ENCODE data around the gene ROCK2.

Gene ROCK2

DNA sequence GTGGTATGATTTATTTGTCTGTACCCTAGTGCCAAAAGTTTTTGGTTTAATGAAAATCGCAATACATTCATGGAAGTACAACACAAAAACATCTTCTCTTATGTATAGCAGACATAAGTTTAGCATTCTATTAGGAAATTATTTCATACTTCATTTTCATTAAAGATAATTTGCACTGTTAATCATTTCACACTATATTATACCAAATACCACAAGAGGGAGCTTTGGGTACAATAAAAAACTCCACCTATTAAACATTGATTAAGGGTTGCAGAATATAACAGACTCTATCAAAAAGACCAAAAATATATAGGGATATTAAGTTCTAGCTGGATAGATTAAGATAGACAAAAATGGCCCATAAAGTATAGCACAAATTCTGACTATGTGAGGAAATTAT is 110.1 kb downstream of the ROCK2 start:
- TF ChIP-seq FOXP2 (optimal IDR thresholded peaks at IDR 0.05; ENCODE audit: borderline replicate concordance, extremely low read depth, extremely low read length, insufficient read depth) = no peak
- no peak for TF ChIP-seq SIN3A (IDR thresholded peaks at IDR 0.05; ENCODE audit: borderline replicate concordance, insufficient read depth, low read length)
- TF ChIP-seq POLR2AphosphoS5 (IDR thresholded peaks at IDR 0.05; ENCODE audit: low read depth, low read length) = no peak
- TF ChIP-seq, protein P1, sequence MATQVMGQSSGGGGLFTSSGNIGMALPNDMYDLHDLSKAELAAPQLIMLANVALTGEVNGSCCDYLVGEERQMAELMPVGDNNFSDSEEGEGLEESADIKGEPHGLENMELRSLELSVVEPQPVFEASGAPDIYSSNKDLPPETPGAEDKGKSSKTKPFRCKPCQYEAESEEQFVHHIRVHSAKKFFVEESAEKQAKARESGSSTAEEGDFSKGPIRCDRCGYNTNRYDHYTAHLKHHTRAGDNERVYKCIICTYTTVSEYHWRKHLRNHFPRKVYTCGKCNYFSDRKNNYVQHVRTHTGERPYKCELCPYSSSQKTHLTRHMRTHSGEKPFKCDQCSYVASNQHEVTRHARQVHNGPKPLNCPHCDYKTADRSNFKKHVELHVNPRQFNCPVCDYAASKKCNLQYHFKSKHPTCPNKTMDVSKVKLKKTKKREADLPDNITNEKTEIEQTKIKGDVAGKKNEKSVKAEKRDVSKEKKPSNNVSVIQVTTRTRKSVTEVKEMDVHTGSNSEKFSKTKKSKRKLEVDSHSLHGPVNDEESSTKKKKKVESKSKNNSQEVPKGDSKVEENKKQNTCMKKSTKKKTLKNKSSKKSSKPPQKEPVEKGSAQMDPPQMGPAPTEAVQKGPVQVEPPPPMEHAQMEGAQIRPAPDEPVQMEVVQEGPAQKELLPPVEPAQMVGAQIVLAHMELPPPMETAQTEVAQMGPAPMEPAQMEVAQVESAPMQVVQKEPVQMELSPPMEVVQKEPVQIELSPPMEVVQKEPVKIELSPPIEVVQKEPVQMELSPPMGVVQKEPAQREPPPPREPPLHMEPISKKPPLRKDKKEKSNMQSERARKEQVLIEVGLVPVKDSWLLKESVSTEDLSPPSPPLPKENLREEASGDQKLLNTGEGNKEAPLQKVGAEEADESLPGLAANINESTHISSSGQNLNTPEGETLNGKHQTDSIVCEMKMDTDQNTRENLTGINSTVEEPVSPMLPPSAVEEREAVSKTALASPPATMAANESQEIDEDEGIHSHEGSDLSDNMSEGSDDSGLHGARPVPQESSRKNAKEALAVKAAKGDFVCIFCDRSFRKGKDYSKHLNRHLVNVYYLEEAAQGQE (IDR thresholded peaks at IDR 0.05; ENCODE audit: insufficient read depth in 1 of 2, low read depth in 2 of 2, low read length in 2 of 2) = no peak

GRCh38 chr2:11228692-11229091 is 115.7 kb downstream of the ROCK2 start:
- TF ChIP-seq POLR2AphosphoS5 (IDR thresholded peaks at IDR 0.05; ENCODE audit: low read depth, low read length) (no peak), SIN3A (IDR thresholded peaks at IDR 0.05; ENCODE audit: borderline replicate concordance, insufficient read depth, low read length) (no peak), TAF1 (IDR thresholded peaks at IDR 0.05; ENCODE audit: borderline replicate concordance, insufficient read depth, low read length) (no peak), FOXP2 (optimal IDR thresholded peaks at IDR 0.05; ENCODE audit: borderline replicate concordance, extremely low read depth, extremely low read length, insufficient read depth) (no peak)

DNA sequence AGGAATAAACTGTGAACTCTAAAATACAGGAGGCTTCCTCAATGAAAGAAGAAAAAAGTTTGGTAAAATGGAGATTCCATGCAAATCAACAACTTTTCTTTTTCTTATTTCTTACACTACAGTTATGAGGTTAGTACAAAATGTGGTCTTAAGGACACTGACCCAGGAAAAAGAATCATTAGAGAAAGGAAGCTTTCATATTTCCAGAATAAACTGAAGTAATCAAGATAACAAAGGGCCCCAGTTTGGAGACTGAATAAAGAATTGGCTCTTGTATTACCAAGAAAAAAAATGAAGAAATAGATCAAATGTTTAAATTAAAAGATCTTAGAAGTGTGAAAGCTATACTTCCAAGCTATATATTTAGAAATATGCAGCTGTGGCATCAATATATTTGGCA is 116.8 kb downstream of the ROCK2 start:
- TF ChIP-seq TAF1 (IDR thresholded peaks at IDR 0.05; ENCODE audit: borderline replicate concordance, insufficient read depth, low read length) (no peak), SIN3A (IDR thresholded peaks at IDR 0.05; ENCODE audit: borderline replicate concordance, insufficient read depth, low read length) (no peak), POLR2AphosphoS5 (IDR thresholded peaks at IDR 0.05; ENCODE audit: low read depth, low read length) (no peak), FOXP2 (optimal IDR thresholded peaks at IDR 0.05; ENCODE audit: borderline replicate concordance, extremely low read depth, extremely low read length, insufficient read depth) (no peak)
- TF ChIP-seq, protein P1 (IDR thresholded peaks at IDR 0.05; ENCODE audit: insufficient read depth in 1 of 2, low read depth in 2 of 2, low read length in 2 of 2) = no peak

DNA sequence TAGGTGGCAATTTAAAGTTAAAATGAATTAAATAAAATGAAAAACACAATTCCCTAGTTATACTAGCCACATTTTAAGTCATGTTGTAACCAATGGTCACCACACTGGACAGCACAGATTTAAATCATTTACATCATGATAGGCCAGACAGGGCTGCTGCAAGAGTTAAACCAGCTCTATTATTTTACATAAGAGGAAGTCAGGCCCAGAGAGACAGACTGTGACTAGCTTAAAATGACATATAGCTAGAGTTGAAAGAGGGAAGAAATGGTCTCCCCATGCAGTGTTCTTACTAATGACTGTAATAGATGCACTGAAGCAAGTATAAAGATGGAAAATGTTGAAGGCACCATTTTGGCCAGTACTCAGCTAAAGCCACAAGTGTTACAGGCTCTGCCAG is 119.5 kb downstream of the ROCK2 start:
- TF ChIP-seq POLR2AphosphoS5 (IDR thresholded peaks at IDR 0.05; ENCODE audit: low read depth, low read length) = no peak
- TF ChIP-seq, protein P1 (IDR thresholded peaks at IDR 0.05; ENCODE audit: insufficient read depth in 1 of 2, low read depth in 2 of 2, low read length in 2 of 2) = no peak
- no peak for TF ChIP-seq FOXP2 (optimal IDR thresholded peaks at IDR 0.05; ENCODE audit: borderline replicate concordance, extremely low read depth, extremely low read length, insufficient read depth)
- TF ChIP-seq TAF1 (IDR thresholded peaks at IDR 0.05; ENCODE audit: borderline replicate concordance, insufficient read depth, low read length) = no peak
- no peak for TF ChIP-seq SIN3A (IDR thresholded peaks at IDR 0.05; ENCODE audit: borderline replicate concordance, insufficient read depth, low read length)

- TF ChIP-seq, protein P1 (IDR thresholded peaks at IDR 0.05; ENCODE audit: insufficient read depth in 1 of 2, low read depth in 2 of 2, low read length in 2 of 2) = no peak
- TF ChIP-seq POLR2AphosphoS5 (IDR thresholded peaks at IDR 0.05; ENCODE audit: low read depth, low read length) = no peak
- no peak for TF ChIP-seq TAF1 (IDR thresholded peaks at IDR 0.05; ENCODE audit: borderline replicate concordance, insufficient read depth, low read length)
- TF ChIP-seq SIN3A (IDR thresholded peaks at IDR 0.05; ENCODE audit: borderline replicate concordance, insufficient read depth, low read length) = no peak
- no peak for TF ChIP-seq FOXP2 (optimal IDR thresholded peaks at IDR 0.05; ENCODE audit: borderline replicate concordance, extremely low read depth, extremely low read length, insufficient read depth)
These were observed 121.6 kb downstream of the ROCK2 start for GRCh38 chr2:11222845-11223244.

Measured in PFSK-1 (cell line).